ENCODE data around the gene CPVL.

CPVL gene

DNA sequence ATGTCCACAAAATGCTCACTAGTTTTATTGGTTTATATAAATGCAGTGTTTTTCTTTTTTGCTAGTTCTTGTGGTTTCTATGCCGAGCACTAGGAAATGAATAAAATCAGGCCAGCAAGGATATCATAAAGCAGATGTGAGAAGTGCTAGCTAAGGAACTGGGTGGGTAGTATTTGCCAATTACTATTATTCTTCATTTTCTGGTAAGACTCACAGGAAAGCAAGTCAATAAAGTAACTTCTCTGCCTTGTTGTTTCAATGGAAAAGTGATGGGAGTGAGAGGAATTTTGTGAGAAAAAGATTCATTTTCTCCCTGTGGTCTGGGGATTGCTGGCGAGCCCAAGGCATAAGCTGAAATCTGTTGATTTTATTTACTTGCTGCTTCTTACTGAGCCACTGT lies 137.7 kb downstream of the CPVL start:
- Histone ChIP-seq H2AFZ (ENCODE audit: low read depth, low read length) (no peak overlapping the region), H3K4me1 (ENCODE audit: insufficient read depth, low read length) (no peaks in the 10 kb centered on the region), H3K9me3 (ENCODE audit: low read length) (peaks cover 4% of the 10 kb centered on the region), H3K27me3 (ENCODE audit: insufficient read depth, low read length) (no peaks in the 10 kb centered on the region), H3K36me3 (ENCODE audit: insufficient read depth, low read length) (no peaks in the 10 kb centered on the region), H3K4me3 (ENCODE audit: low read length) (no peak overlapping the region)

DNA sequence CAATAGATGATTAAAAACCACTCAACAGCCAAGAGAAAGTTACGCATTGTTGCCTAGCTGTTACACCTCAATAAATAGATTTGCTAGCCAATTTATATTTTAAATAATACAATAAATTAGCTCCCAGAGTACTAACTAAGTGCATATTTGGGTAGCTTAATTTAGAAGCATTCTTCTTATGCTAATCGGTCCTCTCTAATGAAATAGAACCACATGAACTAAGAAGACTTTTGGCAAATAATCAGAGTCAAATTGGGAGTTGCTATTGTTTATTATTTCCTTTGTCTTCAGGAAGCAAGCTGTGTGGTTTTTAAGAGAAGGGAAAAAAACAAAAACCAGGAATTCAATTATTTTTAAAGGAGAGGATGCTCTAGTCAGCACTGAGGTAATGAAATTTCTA lies 139.2 kb downstream of the CPVL start:
- Histone ChIP-seq H3K9me3 (ENCODE audit: low read length) (peaks cover 4% of the 10 kb centered on the region), H2AFZ (ENCODE audit: low read depth, low read length) (no peak overlapping the region), H3K36me3 (ENCODE audit: insufficient read depth, low read length) (no peaks in the 10 kb centered on the region), H3K4me1 (ENCODE audit: insufficient read depth, low read length) (no peaks in the 10 kb centered on the region), H3K27me3 (ENCODE audit: insufficient read depth, low read length) (no peaks in the 10 kb centered on the region), H3K4me3 (ENCODE audit: low read length) (no peak overlapping the region)

DNA sequence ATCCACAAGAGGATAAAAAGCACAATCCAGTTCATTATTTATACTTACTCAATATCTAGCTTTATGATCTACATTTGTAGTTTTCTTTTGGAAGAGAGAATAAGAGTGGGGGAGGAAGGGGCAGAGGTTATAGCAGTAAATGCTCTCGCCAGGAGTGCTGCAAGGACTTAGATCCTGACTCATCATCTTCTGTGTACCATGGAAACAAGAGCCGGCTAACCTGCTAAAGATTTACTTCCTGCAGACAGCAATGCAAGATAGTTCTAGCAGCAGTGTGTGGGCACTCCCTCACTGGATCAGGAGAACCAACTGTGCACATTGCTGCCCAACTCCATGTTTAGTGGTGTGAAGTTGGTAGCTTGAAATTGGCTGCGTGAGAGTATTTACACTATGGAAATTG lies 140.5 kb downstream of the CPVL start:
- Histone ChIP-seq H2AFZ (ENCODE audit: low read depth, low read length) (no peak overlapping the region), H3K4me3 (ENCODE audit: low read length) (no peak overlapping the region), H3K27me3 (ENCODE audit: insufficient read depth, low read length) (no peaks in the 10 kb centered on the region), H3K36me3 (ENCODE audit: insufficient read depth, low read length) (no peaks in the 10 kb centered on the region), H3K9me3 (ENCODE audit: low read length) (peaks cover 4% of the 10 kb centered on the region), H3K4me1 (ENCODE audit: insufficient read depth, low read length) (no peaks in the 10 kb centered on the region)

DNA sequence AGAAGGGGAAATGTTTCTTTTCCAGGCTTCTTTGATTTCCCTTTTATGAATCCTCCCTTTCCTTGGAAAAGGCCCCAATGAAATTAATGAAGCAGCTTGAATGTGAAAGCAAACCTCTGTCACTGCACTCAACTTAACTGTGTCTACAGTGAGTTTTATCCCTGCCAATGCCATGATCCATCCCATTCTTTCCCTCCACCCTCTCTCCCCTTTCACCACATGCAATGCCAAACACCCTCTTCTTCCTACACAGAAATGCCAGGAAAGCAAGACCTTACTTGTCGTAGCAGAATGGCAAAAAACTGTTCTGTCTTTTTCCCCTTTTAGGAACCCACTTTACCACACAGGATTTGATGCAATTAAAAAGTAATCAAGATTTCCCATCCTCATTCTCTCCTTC lies 140.9 kb downstream of the CPVL start:
- Histone ChIP-seq H3K36me3 (ENCODE audit: insufficient read depth, low read length) (no peaks in the 10 kb centered on the region), H3K4me3 (ENCODE audit: low read length) (no peak overlapping the region), H3K4me1 (ENCODE audit: insufficient read depth, low read length) (no peaks in the 10 kb centered on the region), H3K27me3 (ENCODE audit: insufficient read depth, low read length) (no peaks in the 10 kb centered on the region), H3K9me3 (ENCODE audit: low read length) (peaks cover 4% of the 10 kb centered on the region), H2AFZ (ENCODE audit: low read depth, low read length) (no peak overlapping the region)

DNA sequence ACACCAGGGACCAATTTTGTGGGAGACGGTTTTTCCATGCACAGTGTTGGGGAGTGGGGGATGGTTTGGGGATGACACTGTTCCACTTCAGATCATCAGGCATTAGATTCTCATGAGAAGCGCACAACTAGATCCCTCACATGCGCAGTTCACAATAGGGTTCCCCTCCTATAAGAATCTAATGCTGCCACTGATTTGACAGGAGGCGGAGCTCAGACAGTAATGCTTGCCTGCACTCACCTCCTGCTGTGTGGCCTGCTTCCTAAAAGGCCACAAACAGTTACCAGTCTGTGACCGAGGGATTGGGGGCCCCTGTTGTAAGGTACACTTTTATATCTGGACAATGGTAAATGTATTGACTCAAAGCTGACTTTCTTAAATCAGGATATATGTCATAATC lies 142.6 kb downstream of the CPVL start:
- Histone ChIP-seq H3K27me3 (ENCODE audit: insufficient read depth, low read length) (no peaks in the 10 kb centered on the region), H3K36me3 (ENCODE audit: insufficient read depth, low read length) (no peaks in the 10 kb centered on the region), H3K9me3 (ENCODE audit: low read length) (peaks cover 4% of the 10 kb centered on the region), H2AFZ (ENCODE audit: low read depth, low read length) (no peak overlapping the region), H3K4me1 (ENCODE audit: insufficient read depth, low read length) (peaks cover 4% of the 10 kb centered on the region), H3K4me3 (ENCODE audit: low read length) (no peak overlapping the region)

DNA sequence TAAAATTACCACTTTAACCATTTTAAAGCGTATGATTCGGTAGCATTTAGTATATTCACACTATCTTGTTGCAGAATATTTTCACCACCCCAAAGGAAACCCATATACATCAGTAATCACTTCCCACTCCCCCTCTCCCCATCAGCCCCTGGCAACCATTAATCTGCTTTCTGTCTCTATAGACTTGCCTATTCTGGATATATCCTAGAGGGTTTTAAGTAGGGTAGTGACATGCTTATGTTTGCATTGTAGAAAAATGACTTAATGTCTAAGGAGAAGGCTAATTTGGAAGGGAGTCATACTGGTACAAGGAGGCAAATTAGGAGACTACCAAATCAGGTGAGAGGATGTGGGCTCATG lies 145.6 kb downstream of the CPVL start:
- Histone ChIP-seq H3K4me3 (ENCODE audit: low read length) (no peak overlapping the region), H2AFZ (ENCODE audit: low read depth, low read length) (no peak overlapping the region), H3K36me3 (ENCODE audit: insufficient read depth, low read length) (no peaks in the 10 kb centered on the region), H3K9me3 (ENCODE audit: low read length) (peaks cover 2% of the 10 kb centered on the region), H3K27me3 (ENCODE audit: insufficient read depth, low read length) (no peaks in the 10 kb centered on the region), H3K4me1 (ENCODE audit: insufficient read depth, low read length) (peaks cover 15% of the 10 kb centered on the region)

DNA sequence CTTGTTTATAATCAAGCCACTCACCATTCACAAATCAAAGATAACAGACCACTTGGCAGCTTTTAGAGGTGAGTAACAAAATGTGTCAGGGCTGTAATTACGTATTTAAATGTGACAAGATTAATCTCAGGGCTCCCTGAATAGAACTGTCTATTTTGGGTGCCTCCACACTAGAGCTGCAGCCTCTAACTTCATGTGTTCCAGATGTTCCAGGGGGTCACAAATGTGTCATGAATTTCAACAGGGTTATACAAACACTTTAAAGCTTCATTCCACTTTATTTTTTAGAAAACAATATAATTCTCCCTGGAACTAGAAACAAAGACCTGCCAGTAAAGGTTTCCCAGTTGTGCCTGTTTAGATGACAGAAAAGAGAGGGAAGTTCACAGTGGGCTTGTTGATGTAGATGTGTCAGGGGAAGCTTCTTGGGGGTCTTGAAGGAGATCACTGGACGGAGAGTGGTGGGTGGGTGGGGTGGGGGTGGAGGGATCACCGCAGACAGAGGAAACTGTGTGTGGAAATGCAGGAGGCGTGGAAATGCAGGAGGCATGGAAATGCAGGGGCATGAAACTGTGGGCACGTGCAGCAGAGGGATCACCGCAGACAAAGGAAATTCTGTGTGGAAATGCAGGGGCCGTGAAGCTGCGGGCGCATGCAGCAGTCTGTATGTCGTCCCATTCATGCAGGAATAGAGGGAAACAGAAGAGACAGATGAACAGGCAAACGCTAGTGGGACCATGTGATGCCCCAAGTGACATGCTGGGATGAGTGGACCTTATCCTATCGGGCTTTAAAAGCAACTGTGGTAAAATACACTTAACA lies 146.2 kb downstream of the CPVL start:
- Histone ChIP-seq H3K4me3 (ENCODE audit: low read length) (no peak overlapping the region), H3K4me1 (ENCODE audit: insufficient read depth, low read length) (peaks cover 15% of the 10 kb centered on the region), H3K36me3 (ENCODE audit: insufficient read depth, low read length) (no peaks in the 10 kb centered on the region)

DNA sequence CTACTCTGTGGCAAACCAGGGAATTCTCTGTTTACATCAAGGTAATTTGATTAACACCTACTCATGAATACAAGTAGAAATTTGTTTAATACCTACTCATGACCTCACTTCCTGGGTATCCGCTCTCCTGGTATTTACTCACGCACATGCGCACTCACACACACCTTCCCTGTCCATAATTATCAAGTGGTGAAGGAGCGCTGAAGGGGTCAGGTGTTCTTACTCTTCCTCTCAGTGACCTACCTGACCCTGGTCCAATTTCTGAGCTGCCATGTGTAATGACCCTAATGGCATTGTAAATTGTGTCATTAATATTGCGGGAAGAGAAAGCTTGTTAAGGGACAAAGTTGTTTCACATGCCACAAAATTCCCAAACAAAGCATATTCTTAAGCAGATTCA lies 146.9 kb downstream of the CPVL start:
- no peak overlapping the region for H2AFZ ChIP-seq (ENCODE audit: low read depth, low read length)
- peaks cover 15% of the 10 kb centered on the region for H3K4me1 ChIP-seq (ENCODE audit: insufficient read depth, low read length)
- no peak overlapping the region for H3K4me3 ChIP-seq (ENCODE audit: low read length)
- peaks cover 2% of the 10 kb centered on the region for H3K9me3 ChIP-seq (ENCODE audit: low read length)
- H3K27me3 ChIP-seq (ENCODE audit: insufficient read depth, low read length) = no peaks in the 10 kb centered on the region
- H3K36me3 ChIP-seq (ENCODE audit: insufficient read depth, low read length) = no peaks in the 10 kb centered on the region

More for the DNA sequence above, 146.2 kb downstream of the CPVL start:
- Histone ChIP-seq H2AFZ (ENCODE audit: low read depth, low read length) (no peak overlapping the region), H3K27me3 (ENCODE audit: insufficient read depth, low read length) (no peaks in the 10 kb centered on the region), H3K9me3 (ENCODE audit: low read length) (peaks cover 2% of the 10 kb centered on the region)

DNA sequence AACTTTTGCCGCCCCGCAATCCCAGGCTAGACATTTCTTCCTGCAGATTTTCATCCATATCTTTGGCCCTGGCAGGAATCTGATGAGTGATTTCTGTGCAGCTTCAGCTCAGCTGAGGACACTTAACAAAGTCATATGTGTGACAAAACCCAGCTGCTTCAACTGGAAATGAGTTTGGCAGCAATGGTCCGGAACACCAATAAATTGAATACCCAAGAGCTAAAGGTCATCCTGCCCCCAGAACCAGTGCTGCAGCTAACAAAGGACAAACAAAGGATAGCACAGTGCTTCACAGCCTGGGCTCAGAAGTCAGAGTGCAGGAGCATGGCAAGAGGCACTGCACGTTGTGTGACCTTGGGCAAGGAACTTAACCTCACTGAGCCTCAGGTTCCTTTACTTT lies 148.2 kb downstream of the CPVL start:
- peaks cover 15% of the 10 kb centered on the region for H3K4me1 ChIP-seq (ENCODE audit: insufficient read depth, low read length)
- no peak overlapping the region for H2AFZ ChIP-seq (ENCODE audit: low read depth, low read length)
- no peaks in the 10 kb centered on the region for H3K27me3 ChIP-seq (ENCODE audit: insufficient read depth, low read length)
- no peak overlapping the region for H3K4me3 ChIP-seq (ENCODE audit: low read length)
- no peaks in the 10 kb centered on the region for H3K36me3 ChIP-seq (ENCODE audit: insufficient read depth, low read length)
- no peaks in the 10 kb centered on the region for H3K9me3 ChIP-seq (ENCODE audit: low read length)

DNA sequence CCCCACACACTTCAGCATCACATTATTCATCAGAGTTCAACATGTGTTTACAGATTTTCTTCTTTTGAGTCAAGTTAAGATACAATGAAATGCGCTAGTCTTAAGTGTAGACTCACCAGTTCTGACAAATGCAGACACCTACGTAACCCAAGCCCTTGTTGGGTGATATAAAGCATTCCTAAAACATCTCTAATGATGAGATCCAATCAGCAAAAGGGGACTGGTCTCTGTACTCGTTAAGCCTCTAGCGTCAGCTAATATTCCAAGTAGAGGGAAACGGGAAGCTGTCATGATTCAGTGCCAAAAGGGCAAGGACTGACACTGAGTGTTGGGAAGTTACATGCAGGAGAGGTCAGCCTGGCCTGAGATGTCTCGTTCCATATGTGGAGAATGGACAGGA lies 149.5 kb downstream of the CPVL start:
- no peak overlapping the region for H3K4me3 ChIP-seq (ENCODE audit: low read length)
- peaks cover 15% of the 10 kb centered on the region for H3K4me1 ChIP-seq (ENCODE audit: insufficient read depth, low read length)
- H3K36me3 ChIP-seq (ENCODE audit: insufficient read depth, low read length) = no peaks in the 10 kb centered on the region
- no peaks in the 10 kb centered on the region for H3K27me3 ChIP-seq (ENCODE audit: insufficient read depth, low read length)
- no peaks in the 10 kb centered on the region for H3K9me3 ChIP-seq (ENCODE audit: low read length)
- H2AFZ ChIP-seq (ENCODE audit: low read depth, low read length) = no peak overlapping the region

DNA sequence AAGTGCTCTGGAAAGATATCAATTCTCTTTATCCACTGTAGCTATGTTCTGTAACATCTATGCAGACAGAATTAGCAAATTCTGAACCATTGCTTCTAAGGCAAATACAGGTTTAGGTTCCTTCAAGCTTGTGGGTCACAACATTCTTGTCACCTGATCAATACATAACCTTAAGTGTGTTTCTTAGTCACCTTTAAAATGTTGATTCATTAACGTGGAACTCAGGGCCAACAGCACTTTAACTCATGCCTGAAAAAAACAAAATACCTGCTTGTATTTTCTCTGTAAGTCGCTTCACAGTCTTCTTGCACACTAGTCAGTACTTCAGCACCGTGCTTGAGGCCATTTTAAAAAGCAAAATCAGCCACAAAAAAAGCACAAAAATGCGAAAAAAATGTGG lies 153.0 kb downstream of the CPVL start:
- Histone ChIP-seq H3K9me3 (ENCODE audit: low read length) (no peaks in the 10 kb centered on the region), H3K36me3 (ENCODE audit: insufficient read depth, low read length) (no peaks in the 10 kb centered on the region), H3K4me1 (ENCODE audit: insufficient read depth, low read length) (peaks cover 10% of the 10 kb centered on the region), H3K4me3 (ENCODE audit: low read length) (no peak overlapping the region), H3K27me3 (ENCODE audit: insufficient read depth, low read length) (no peaks in the 10 kb centered on the region), H2AFZ (ENCODE audit: low read depth, low read length) (no peak overlapping the region)

DNA sequence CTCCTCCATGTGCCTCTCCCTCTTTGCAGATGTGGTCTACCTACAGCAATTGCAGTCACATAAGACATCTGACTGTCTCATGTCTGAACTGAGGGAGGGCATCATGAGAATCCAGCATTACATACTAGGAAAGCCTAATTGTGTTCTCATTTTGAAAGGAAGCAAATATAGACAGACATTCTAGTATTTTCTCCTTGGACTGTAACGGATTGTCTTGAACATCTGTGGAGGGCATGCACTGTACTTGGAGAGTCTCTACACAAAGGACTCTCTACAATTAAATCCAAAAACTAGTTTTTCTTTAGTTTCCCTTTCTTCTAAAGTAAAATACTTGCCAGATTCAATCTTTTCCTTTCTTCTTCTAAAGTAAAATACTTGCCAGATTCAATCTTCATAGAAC lies 153.5 kb downstream of the CPVL start:
- Histone ChIP-seq H3K9me3 (ENCODE audit: low read length) (no peaks in the 10 kb centered on the region), H3K4me1 (ENCODE audit: insufficient read depth, low read length) (peaks cover 4% of the 10 kb centered on the region), H3K27me3 (ENCODE audit: insufficient read depth, low read length) (no peaks in the 10 kb centered on the region), H3K36me3 (ENCODE audit: insufficient read depth, low read length) (no peaks in the 10 kb centered on the region), H3K4me3 (ENCODE audit: low read length) (no peak overlapping the region), H2AFZ (ENCODE audit: low read depth, low read length) (no peak overlapping the region)

DNA sequence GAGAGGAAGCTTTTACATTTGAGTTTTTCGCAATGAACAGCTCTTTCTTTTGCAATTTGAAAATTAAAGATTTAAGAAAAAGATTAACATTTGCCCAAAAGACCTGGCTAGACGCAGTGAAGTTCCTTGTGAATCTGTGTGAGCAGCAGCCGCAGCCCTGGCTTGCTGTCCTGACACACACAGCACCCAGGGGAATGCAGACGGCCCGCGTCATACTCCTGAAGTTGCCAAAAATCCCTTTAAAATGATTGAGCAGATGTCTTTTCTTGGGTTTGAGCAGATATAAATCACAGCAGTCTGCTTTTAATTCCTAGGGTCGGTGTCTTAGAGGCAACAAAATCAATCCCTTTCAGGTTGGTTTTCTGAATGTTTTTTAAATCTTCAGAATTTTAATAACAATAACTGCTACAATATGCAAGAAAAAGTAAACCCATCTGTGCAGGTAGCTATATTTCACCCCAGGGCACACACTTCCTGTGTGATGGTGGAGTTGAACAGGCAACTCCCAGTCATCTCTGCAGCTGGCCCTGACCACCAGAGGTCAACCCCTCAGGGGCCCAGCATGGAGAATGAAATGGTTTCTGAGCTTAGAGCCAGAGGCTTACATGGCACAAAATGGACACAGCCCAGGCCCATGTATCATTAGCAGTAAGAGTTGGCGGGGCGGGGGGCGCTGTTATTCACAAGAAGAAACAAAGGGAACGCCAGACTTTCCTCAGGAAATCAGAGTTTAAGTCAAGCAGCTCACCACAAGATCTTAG lies 156.0 kb downstream of the CPVL start:
- H3K9me3 ChIP-seq (ENCODE audit: low read length) = no peaks in the 10 kb centered on the region
- H3K4me3 ChIP-seq (ENCODE audit: low read length) = no peak overlapping the region
- H3K27me3 ChIP-seq (ENCODE audit: insufficient read depth, low read length) = no peaks in the 10 kb centered on the region
- no peaks in the 10 kb centered on the region for H3K4me1 ChIP-seq (ENCODE audit: insufficient read depth, low read length)
- H3K36me3 ChIP-seq (ENCODE audit: insufficient read depth, low read length) = no peaks in the 10 kb centered on the region
- no peak overlapping the region for H2AFZ ChIP-seq (ENCODE audit: low read depth, low read length)
